ENCODE results near the gene ARHGAP44. TPM values are rescaled to one million over a fixed set of nuclear protein-coding genes. Genes with fewer than 3 reads are reported as not detected.

ARHGAP44 gene
- total RNA-seq, 1 experiment from 2014 or later = 9.9 TPM

GRCh38 chr17:13024016-13024415 is 234.7 kb downstream of the ARHGAP44 start:
- Histone ChIP-seq H3K4me2 (ENCODE audit: insufficient read depth, insufficient read length, low read length) (peak overlapping the region; percentile 3), H4K8ac (replicated peaks; ENCODE audit: insufficient read length, low read depth, low read length) (no peak overlapping the region), H2BK20ac (ENCODE audit: low read depth, low read length, poor library complexity, severe bottlenecking) (no peak overlapping the region), H3K4ac (ENCODE audit: low read depth, low read length) (no peak overlapping the region), H3T11ph (ENCODE audit: low read length) (no peak overlapping the region), H3K9ac (ENCODE audit: extremely low read depth, insufficient read length, low read length) (no peak overlapping the region), H3K79me1 (ENCODE audit: insufficient read depth, low read depth, low read length, poor library complexity, severe bottlenecking) (no peaks in the 10 kb centered on the region), H2BK5ac (ENCODE audit: insufficient read length, low read length) (no peak overlapping the region), H3K79me2 (ENCODE audit: insufficient read depth, low read length) (no peaks in the 10 kb centered on the region), H3K4me1 (ENCODE audit: insufficient read depth, low read length) (no peaks in the 10 kb centered on the region; the same call in 1 of the 2 replicates), H2BK12ac (ENCODE audit: insufficient read length, low read depth, low read length) (no peak overlapping the region), H4K5ac (ENCODE audit: insufficient read length, low read depth, low read length) (no peak overlapping the region), H2BK15ac (ENCODE audit: low read depth, low read length) (no peak overlapping the region), H2BK120ac (ENCODE audit: low read depth, low read length, poor library complexity, severe bottlenecking) (no peak overlapping the region), H2AFZ (ENCODE audit: low read length) (no peak overlapping the region), H3K27ac (ENCODE audit: insufficient read length, low read depth, low read length) (no peak overlapping the region), H4K20me1 (ENCODE audit: control insufficient read depth, insufficient read depth, insufficient read length) (no peaks in the 10 kb centered on the region), H4K91ac (ENCODE audit: insufficient read length, low read depth, low read length) (no peak overlapping the region), H3K56ac (ENCODE audit: insufficient read length, low read depth, low read length) (no peak overlapping the region), H3K14ac (ENCODE audit: insufficient read depth, low read length) (no peak overlapping the region), H3K23me2 (ENCODE audit: insufficient read length, low read depth, low read length, poor library complexity, severe bottlenecking) (no peaks in the 10 kb centered on the region), H3K23ac (ENCODE audit: insufficient read length, low read depth, low read length) (no peak overlapping the region), H3K9me3 (ENCODE audit: control insufficient read depth, low read depth, low read length) (no peaks in the 10 kb centered on the region), H2AK5ac (ENCODE audit: insufficient read length, low read length) (no peak overlapping the region), H3K18ac (ENCODE audit: insufficient read length, low read depth, low read length) (no peak overlapping the region), H3K27me3 (ENCODE audit: insufficient read depth, low read length) (no peaks in the 10 kb centered on the region)
- TF ChIP-seq CTCF (conservative IDR thresholded peaks at IDR 0.05) = no peak
- peak overlapping the region in 1 of 2 experiments; percentile 39; a peak in 1 of 5 replicates for H3K4me3 Mint-ChIP-seq
- H3K27me3 Mint-ChIP-seq (ENCODE audit: low read depth) = peaks cover 4% of the 10 kb centered on the region
- no CpG with 5 or more reads among the region's 6 CpGs for WGBS (ENCODE audit: extremely low coverage, insufficient read length, low lambda C conversion rate)
- H3K4me1 Mint-ChIP-seq = peaks cover 17 to 19% of the 10 kb centered on the region in 2 experiments
- H3K27ac Mint-ChIP-seq = no peak overlapping the region
- no peaks in the 10 kb centered on the region for H3K36me3 Mint-ChIP-seq (ENCODE audit: insufficient read depth in 1 of 3, low read depth in 3 of 3)
- DNase-seq = no peak
- H3K9me3 Mint-ChIP-seq = peaks cover 0 to 3% of the 10 kb centered on the region in 2 experiments; a peak in 3 of 5 replicates
